AG04449 (cell line): ENCODE results near the gene PDZD4.

ENCODE experiments used
- CTCF ChIA-PET: fragments of 350-600 bp; formaldehyde crosslinking; extraction: SDS; loops from one replicate; lab custom pipeline; 2021; ENCODE audit warnings: antibody characterized with exemption; lab: Yijun Ruan, JAX
- POLR2A ChIA-PET: fragments of 400-600, 350-600 bp; formaldehyde crosslinking; extraction: SDS; loops from one replicate; lab custom pipeline; 2020; ENCODE audit warnings: antibody characterized with exemption, inconsistent platforms; lab: Yijun Ruan, JAX
- DNase-seq: peaks from one replicate; pipeline ENCODE4 v3.0.0-alpha.2; 2010; ENCODE audit warnings: low read depth, low spot score
- H3K4me3 ChIP-seq: 2 replicates; pipeline ENCODE4 v1.5.1; 2011; ENCODE audit warnings: low read depth, mild to moderate bottlenecking, control low read depth, low read length
- CTCF ChIP-seq: IDR thresholded peaks from one replicate; pipeline ENCODE4 v1.5.1; 2011; ENCODE audit warnings: mild to moderate bottlenecking, moderate library complexity, low read length, control low read depth, inconsistent platforms; ENCODE audit not compliant: insufficient read depth; ENCODE audit errors: missing control alignments

The PDZD4 gene

GRCh38 chrX:153876112-153876491 lies 45.8 kb upstream of the PDZD4 start:
- TF ChIP-seq CTCF, result no peak
- DNase-seq, result no peak
- H3K4me3 ChIP-seq, result no peak overlapping the region
- CTCF ChIA-PET, result no interaction called here
- POLR2A ChIA-PET, result no interaction called here

GRCh38 chrX:153875391-153876111 lies 45.2 kb upstream of the PDZD4 start:
- no peak for TF ChIP-seq CTCF
- DNase-seq, result no peak
- ChIA-PET CTCF (no interaction called here), POLR2A (no interaction called here)
- H3K4me3 ChIP-seq, result no peak overlapping the region

GRCh38 chrX:153874366-153875125 lies 44.2 kb upstream of the PDZD4 start:
- H3K4me3 ChIP-seq, result no peak overlapping the region
- POLR2A ChIA-PET, result no interaction called here
- no peak for DNase-seq
- CTCF ChIA-PET, result no interaction called here
- no peak for TF ChIP-seq CTCF

- no peak overlapping the region for H3K4me3 ChIP-seq
- DNase-seq, result no peak
- ChIA-PET POLR2A (no interaction called here), CTCF (no interaction called here)
- no peak for TF ChIP-seq CTCF
Measured at GRCh38 chrX:153874085-153874365, 43.7 kb upstream of the PDZD4 start.

- CTCF ChIA-PET, result no interaction called here
Measured at GRCh38 chrX:153873282-153874084, 43.1 kb upstream of the PDZD4 start.

More at GRCh38 chrX:153873282-153874084, 43.1 kb upstream of the PDZD4 start:
- DNase-seq, result no peak
- TF ChIP-seq CTCF, result no peak
- POLR2A ChIA-PET, result no interaction called here
- no peak overlapping the region for H3K4me3 ChIP-seq
